Amniotic epithelial cell (primary cell): Measurements from ENCODE around the gene NACC2.

Experiments used
- DNase-seq: peaks from one replicate; pipeline ENCODE4 v3.0.0-alpha.2; 2010; ENCODE audit warnings: low read depth

The NACC2 gene

GRCh38 chr9:135993409-135993742 lies 101.7 kb downstream of the NACC2 start:
- DNase-seq, result no peak

DNA sequence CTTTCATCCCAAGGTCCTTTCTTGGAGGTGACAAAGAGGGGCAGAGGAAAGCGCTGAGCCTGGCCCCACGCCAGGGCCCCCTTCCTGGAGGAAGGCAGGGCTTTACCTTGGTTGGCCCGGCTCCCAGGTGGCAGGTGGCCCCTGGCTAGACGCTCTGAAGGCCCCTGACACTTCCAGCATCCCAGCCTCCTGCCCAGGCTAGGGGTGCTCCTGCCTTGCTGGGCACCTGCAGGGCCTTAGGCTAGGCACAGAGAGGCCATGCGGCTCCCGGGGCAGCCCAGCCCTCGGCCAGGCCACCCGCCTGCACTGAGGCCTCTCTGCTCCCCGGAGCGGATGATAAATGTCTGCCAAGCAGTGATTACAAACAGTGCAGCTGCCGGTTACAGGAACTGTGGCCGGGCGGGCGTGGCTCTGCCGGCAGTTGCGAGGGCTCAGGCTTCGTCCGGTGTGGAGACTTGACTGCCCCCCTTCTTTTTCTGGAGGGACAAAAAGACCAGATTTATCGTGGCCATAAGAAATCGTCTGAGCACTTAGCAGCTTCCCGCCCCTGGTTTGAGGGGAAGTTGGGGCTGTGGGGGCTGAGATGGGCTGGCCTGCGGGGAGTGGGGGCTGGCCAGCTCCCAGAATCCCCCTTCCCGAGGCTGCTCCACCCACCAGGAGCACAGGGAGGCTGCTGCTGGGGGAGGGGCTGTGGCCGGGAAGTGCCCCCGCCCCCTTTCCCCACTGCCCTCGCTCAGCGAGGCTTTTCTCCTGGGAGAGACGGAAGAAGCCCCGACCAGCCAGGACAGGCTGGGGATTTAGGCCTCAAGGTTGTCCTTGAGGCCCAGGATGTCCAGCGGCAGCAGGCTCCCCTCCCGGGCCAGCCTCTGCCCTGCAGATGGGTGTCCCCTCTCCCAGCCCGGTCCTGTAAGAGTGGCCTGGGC lies 102.3 kb downstream of the NACC2 start:
- peak; percentile 92 for DNase-seq

GRCh38 chr9:135991771-135992170 lies 103.3 kb downstream of the NACC2 start:
- DNase-seq, result no peak

- DNase-seq, result peak; percentile 92
Observed at GRCh38 chr9:135990468-135991429, 104.3 kb downstream of the NACC2 start.

GRCh38 chr9:135989722-135990467 lies 105.2 kb downstream of the NACC2 start:
- no peak for DNase-seq

GRCh38 chr9:135989157-135989556 lies 105.9 kb downstream of the NACC2 start:
- DNase-seq, result no peak

DNA sequence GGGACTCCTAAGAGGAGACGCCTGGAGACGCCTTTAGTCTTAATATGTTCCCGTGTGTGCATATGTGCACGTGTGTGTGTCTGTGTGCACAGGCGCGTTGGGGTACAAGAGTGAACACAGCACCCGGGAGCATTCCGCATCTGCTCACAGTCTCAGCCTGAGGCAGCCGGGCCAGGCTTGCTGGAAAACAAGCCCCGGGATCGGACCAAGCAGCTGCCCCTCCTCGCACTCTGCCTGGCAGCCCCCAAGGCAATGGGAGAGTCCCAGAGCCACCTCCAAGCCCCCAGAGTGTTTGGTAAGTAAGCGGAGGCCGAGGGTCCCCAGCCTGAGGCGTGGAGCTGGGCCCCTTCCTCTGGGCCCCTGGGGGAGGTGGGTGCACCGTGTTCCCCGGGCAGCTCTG lies 106.6 kb downstream of the NACC2 start:
- DNase-seq, result no peak

DNA sequence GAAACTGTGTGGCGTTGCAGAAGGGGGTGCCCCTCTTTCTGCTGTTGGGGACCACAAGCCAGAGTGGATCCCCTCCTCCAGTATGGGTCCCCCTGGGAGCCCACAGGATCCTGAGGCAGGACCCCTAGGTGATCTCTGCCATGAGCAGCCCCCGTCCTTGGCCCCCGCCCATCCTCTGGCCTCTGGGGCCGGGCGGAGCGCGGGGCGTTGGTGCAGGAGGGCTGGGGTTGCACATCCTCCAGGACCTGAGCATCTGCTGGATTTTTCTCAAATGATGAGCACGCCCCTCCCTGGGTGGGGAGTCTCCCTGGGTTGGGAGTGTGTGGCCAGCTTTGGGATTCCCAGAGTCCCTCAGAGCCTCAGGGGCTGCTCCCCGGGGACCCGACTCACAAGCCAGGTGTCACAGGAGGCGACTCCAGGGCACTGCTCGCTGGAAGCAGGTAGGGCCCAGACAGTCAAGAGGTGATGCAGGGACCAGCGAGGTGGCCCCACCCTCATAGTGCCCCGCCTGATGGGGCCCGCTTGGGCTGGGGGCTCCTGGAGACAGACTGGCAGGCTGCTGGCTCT lies 107.2 kb downstream of the NACC2 start:
- DNase-seq, result no peak

DNA sequence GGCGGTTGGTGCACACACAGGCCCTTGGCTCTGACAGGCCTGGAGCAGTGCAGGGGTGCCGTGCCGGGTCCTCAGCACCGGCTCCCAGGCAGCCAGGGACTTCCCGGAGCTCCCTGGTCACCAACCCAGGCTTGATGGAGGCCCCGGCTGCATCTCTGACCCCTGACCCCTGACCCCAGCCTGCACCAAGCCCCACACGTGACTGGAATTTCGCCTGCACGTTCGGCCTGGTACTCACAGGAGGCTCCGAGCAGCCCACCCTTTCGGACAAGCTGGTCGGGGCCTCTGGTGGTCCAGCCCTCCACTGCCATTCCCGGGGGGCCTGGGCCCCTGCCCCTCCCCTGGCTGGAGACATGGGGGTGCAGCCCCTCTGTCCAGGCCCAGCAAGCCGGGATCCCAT lies 108.5 kb downstream of the NACC2 start:
- no peak for DNase-seq

GRCh38 chr9:135985889-135986288 lies 109.2 kb downstream of the NACC2 start:
- no peak for DNase-seq

- DNase-seq, result no peak
Observed at GRCh38 chr9:135985459-135985774, 109.7 kb downstream of the NACC2 start.

- no peak for DNase-seq
Observed at GRCh38 chr9:135984072-135984710, 110.9 kb downstream of the NACC2 start.

- DNase-seq, result no peak
Observed at GRCh38 chr9:135983208-135984071, 111.6 kb downstream of the NACC2 start.

- no peak for DNase-seq
Observed at GRCh38 chr9:135982499-135983207, 112.4 kb downstream of the NACC2 start.

DNA sequence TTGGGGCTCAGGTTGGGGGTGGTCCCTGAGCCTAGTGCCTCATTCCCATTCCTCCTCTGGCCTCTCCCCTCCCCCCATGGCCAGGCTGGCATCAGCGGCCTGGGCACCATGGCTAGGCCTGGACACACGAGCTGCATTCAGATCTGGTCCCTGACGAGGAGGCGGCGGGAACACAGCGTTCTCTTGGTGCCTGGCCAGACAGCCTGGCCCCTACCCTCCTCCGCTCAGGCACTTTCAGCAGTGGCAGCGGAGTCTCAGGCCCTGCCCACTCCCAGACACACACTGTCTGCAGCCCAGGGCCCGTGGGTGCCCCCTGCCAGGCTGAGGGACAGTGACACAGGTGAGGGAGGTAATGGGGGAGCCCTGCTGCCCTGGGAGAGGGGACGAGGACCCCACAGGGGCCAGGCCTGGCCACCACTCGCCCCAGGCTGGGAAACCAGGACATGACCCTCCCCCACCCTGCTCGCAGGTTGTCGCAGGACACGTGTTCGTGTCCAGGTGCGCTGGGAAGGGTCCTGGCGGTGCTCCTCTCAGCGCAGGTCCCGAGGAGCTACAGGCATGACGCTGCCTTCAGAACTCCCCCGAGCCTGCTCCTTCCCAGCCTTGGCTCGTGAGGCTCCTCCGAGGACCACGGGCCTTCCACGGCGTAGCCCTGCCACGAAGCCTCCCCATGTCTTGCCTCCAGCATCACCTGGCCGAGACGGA lies 114.0 kb downstream of the NACC2 start:
- no peak for DNase-seq

GRCh38 chr9:135979547-135980166 lies 115.4 kb downstream of the NACC2 start:
- no peak for DNase-seq

DNA sequence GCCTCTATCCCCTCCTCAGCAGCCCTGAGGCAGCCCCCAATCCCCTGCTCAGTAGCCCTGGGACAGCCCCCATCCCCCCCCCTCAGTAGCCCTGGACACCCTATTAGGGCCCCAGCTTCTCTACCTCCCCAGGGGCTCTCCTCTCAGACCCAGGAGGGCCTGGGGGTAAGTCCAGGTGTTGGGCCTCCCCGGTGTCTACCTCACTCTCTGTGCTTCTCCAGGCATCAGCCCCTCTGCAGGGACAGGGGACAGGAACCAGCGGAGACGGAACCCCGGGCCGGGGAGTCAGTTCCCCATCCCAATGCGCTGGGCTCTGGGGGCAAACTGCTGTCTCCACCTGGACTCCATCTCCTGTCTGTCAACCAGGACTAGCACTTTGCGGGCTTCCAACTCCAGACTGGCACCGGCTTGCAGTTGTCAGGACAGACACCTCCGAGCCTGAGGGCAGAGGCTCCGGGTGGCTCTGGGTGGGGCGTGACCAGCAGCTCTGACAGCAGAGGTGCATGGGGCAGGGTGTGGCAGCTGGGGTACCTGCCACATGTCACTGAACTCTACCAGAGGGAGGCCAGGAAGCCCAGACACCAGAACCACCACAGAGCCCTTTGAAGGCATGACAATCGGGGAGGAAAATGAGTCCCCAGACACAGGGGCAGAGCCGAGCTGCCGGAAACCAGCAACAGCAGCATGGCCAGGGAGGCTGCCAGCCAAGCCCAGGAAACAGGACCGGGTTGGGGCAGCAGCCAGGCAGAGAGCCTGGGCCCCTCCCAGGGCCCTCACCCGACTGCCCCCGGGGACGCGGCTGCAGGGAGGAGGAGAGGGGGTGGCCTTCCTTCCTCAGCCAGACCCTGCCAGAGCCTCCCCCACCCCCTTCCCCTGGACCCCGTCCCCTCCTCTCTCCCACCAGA lies 116.2 kb downstream of the NACC2 start:
- no peak for DNase-seq

DNA sequence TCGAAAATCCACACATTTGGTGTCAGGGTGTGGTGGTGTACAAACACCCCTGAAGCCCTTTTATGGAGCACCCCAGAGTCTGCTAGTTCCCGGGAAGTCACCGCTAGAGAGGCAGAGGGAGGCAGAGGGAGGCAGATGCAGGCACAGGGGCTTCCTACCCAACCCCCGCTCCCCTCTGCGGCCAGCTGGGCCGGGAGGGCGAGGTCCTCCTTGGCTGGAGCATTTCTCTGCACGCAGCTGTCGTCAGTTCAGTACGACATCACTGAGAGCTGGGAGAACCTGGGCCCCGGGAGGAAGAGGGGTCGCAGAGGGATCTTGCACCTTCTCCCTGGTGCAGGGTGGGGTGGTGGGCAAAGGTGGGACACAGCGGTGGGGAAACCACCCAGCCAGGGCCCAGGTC lies 118.1 kb downstream of the NACC2 start:
- DNase-seq, result no peak
